ENCODE data around the gene MEP1B.

Gene MEP1B

GRCh38 chr18:32189790-32190189, at the start of gene MEP1B:
Gene MEP1B (plus strand): TSS chr18:32190039. CDS start chr18:32190071, 32 bp downstream.
- no peaks in the 10 kb centered on the region for H3K9me3 ChIP-seq (ENCODE audit: control insufficient read depth, insufficient read depth, low read depth, low read length)
- POLR2A ChIA-PET = no interaction called here
- H3K27ac ChIP-seq (ENCODE audit: extremely low read depth, low read depth, low read length) = no peak within 1 kb of the TSS
- H3K36me3 ChIP-seq (ENCODE audit: control insufficient read depth in 2 of 2, insufficient read depth in 1 of 2, low read length in 2 of 2) = no peaks in the 10 kb centered on the region
- no peaks in the 10 kb centered on the region for H3K4me1 ChIP-seq (ENCODE audit: control insufficient read depth, insufficient read depth, low read length)
- CTCF ChIA-PET = interaction anchor here (0.7 kb wide), 1 partner anchor 416 kb away, joined by 3 read pairs; no protein-coding TSS in a partner anchor
- no peak for TF ChIP-seq ZNF292 (tag by site-specific recombination; IDR thresholded peaks at IDR 0.05; ENCODE audit: borderline replicate concordance, low read depth)
- TF ChIP-seq, protein P1, sequence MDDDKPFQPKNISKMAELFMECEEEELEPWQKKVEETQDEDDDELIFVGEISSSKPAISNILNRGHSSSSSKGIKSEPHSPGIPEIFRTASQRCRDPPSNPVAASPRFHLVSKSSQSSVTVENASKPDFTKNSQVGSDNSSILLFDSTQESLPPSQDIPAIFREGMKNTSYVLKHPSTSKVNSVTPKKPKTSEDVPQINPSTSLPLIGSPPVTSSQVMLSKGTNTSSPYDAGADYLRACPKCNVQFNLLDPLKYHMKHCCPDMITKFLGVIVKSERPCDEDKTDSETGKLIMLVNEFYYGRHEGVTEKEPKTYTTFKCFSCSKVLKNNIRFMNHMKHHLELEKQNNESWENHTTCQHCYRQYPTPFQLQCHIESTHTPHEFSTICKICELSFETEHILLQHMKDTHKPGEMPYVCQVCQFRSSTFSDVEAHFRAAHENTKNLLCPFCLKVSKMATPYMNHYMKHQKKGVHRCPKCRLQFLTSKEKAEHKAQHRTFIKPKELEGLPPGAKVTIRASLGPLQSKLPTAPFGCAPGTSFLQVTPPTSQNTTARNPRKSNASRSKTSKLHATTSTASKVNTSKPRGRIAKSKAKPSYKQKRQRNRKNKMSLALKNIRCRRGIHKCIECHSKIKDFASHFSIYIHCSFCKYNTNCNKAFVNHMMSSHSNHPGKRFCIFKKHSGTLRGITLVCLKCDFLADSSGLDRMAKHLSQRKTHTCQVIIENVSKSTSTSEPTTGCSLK (tag by site-specific recombination; IDR thresholded peaks at IDR 0.05) = no peak
- no peak for TF ChIP-seq ZNF555 (tag by site-specific recombination; conservative IDR thresholded peaks at IDR 0.05)
- TF ChIP-seq ZNF2 (tag by site-specific recombination; IDR thresholded peaks at IDR 0.05) = no peak
- TF ChIP-seq, protein P2, sequence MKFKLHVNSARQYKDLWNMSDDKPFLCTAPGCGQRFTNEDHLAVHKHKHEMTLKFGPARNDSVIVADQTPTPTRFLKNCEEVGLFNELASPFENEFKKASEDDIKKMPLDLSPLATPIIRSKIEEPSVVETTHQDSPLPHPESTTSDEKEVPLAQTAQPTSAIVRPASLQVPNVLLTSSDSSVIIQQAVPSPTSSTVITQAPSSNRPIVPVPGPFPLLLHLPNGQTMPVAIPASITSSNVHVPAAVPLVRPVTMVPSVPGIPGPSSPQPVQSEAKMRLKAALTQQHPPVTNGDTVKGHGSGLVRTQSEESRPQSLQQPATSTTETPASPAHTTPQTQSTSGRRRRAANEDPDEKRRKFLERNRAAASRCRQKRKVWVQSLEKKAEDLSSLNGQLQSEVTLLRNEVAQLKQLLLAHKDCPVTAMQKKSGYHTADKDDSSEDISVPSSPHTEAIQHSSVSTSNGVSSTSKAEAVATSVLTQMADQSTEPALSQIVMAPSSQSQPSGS (tag by site-specific recombination; IDR thresholded peaks at IDR 0.05; ENCODE audit: low read depth) = no peak
- no peak for TF ChIP-seq ZNF16 (tag by site-specific recombination; IDR thresholded peaks at IDR 0.05; ENCODE audit: low read depth)
- TF ChIP-seq ZNF623 (tag by site-specific recombination; IDR thresholded peaks at IDR 0.05) = no peak
- no peak for TF ChIP-seq ZNF488 (tag by site-specific recombination; IDR thresholded peaks at IDR 0.05)
- no peak for TF ChIP-seq ZNF324 (tag by site-specific recombination; IDR thresholded peaks at IDR 0.05)
- TF ChIP-seq ZNF341 (tag by site-specific recombination; IDR thresholded peaks at IDR 0.05; ENCODE audit: low read depth) = no peak
- no peak for TF ChIP-seq BCL11A (tag by site-specific recombination; IDR thresholded peaks at IDR 0.05; ENCODE audit: low read depth)
- TF ChIP-seq ZNF394 (tag by site-specific recombination; IDR thresholded peaks at IDR 0.05; ENCODE audit: borderline replicate concordance) = no peak
- no peak for TF ChIP-seq ZNF580 (tag by site-specific recombination; IDR thresholded peaks at IDR 0.05)
- TF ChIP-seq, protein P3, sequence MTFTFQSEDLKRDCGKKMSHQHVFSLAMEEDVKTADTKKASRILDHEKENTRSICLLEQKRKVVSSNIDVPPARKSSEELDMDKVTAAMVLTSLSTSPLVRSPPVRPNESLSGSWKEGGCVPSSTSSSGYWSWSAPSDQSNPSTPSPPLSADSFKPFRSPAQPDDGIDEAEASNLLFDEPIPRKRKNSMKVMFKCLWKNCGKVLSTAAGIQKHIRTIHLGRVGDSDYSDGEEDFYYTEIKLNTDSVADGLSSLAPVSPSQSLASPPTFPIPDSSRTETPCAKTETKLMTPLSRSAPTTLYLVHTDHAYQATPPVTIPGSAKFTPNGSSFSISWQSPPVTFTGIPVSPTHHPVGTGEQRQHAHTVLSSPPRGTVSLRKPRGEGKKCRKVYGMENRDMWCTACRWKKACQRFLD (tag by site-specific recombination; IDR thresholded peaks at IDR 0.05) = no peak
- no peak for TF ChIP-seq PRDM1 (tag by site-specific recombination; IDR thresholded peaks at IDR 0.05)
- no peak for TF ChIP-seq ZNF132 (tag by site-specific recombination; IDR thresholded peaks at IDR 0.05; ENCODE audit: borderline replicate concordance)
- no peak for TF ChIP-seq ZBTB17 (tag by site-specific recombination; IDR thresholded peaks at IDR 0.05)
- TF ChIP-seq ZNF214 (tag by site-specific recombination; IDR thresholded peaks at IDR 0.05; ENCODE audit: borderline replicate concordance) = no peak
- no peak for TF ChIP-seq ZNF629 (tag by site-specific recombination; IDR thresholded peaks at IDR 0.05)
- no peak within 1 kb of the TSS for H3K4me3 ChIP-seq (ENCODE audit: low read depth, low read length)

Data from HEK293 (cell line).